GM15510 (cell line): Measurements from ENCODE around the gene NYAP2.

Experiments used
- POLR2A ChIP-seq: IDR thresholded peaks from 3 replicates; pipeline ENCODE4 v1.6.1; 2011; ENCODE audit warnings: borderline replicate concordance; ENCODE audit not compliant: insufficient read length; ENCODE audit errors: extremely low read depth

The NYAP2 gene

GRCh38 chr2:225558399-225559071, 159.0 kb downstream of the NYAP2 start:
- TF ChIP-seq POLR2A: no peak

GRCh38 chr2:225559072-225559415, 159.5 kb downstream of the NYAP2 start:
- no peak for TF ChIP-seq POLR2A

GRCh38 chr2:225566798-225567197, 167.3 kb downstream of the NYAP2 start:
- TF ChIP-seq POLR2A: no peak

- no peak for TF ChIP-seq POLR2A
These were observed 170.5 kb downstream of the NYAP2 start for GRCh38 chr2:225569995-225570394.

- TF ChIP-seq POLR2A: no peak
These were observed 174.1 kb downstream of the NYAP2 start for GRCh38 chr2:225573603-225574002.

- no peak for TF ChIP-seq POLR2A
These were observed 175.2 kb downstream of the NYAP2 start for GRCh38 chr2:225574582-225575138.

- TF ChIP-seq POLR2A: no peak
These were observed 181.6 kb downstream of the NYAP2 start for GRCh38 chr2:225581135-225581534.

GRCh38 chr2:225581906-225582305, 182.4 kb downstream of the NYAP2 start:
- TF ChIP-seq POLR2A: no peak

- TF ChIP-seq POLR2A: no peak
These were observed 183.0 kb downstream of the NYAP2 start for GRCh38 chr2:225582355-225583116.

GRCh38 chr2:225584796-225585195, 185.3 kb downstream of the NYAP2 start:
- TF ChIP-seq POLR2A: no peak

GRCh38 chr2:225590932-225591331, 191.4 kb downstream of the NYAP2 start:
- no peak for TF ChIP-seq POLR2A

GRCh38 chr2:225597911-225598310, 198.4 kb downstream of the NYAP2 start:
- no peak for TF ChIP-seq POLR2A

- no peak for TF ChIP-seq POLR2A
These were observed 198.9 kb downstream of the NYAP2 start for GRCh38 chr2:225598426-225598825.

GRCh38 chr2:225598897-225599296, 199.4 kb downstream of the NYAP2 start:
- TF ChIP-seq POLR2A: no peak

- no peak for TF ChIP-seq POLR2A
These were observed 200.3 kb downstream of the NYAP2 start for GRCh38 chr2:225599856-225600255.

- no peak for TF ChIP-seq POLR2A
These were observed 200.9 kb downstream of the NYAP2 start for GRCh38 chr2:225600444-225600843.
